Measurements from ENCODE around the gene TWIST2. TPM values are rescaled to one million over a fixed set of nuclear protein-coding genes. Genes with fewer than 3 reads are reported as not detected.

Gene TWIST2
- total RNA-seq, 2 experiments from 2014 or later = not detected

GRCh38 chr2:238884122-238884811 lies 36.4 kb downstream of the TWIST2 start:
- Mint-ChIP-seq H3K4me3 (no peak overlapping the region), H3K4me1 (ENCODE audit: low read depth) (no peaks in the 10 kb centered on the region), H3K27ac (no peak overlapping the region), H3K36me3 (ENCODE audit: low read depth) (no peaks in the 10 kb centered on the region), H3K27me3 (peaks cover 12% of the 10 kb centered on the region), H3K9me3 (no peaks in the 10 kb centered on the region)
- intact Hi-C loops (cut with micrococcal nuclease) = no loop called here
- CTCF ChIA-PET = no interaction called here
- POLR2A ChIA-PET = no interaction called here
- TF ChIP-seq, protein P1, sequence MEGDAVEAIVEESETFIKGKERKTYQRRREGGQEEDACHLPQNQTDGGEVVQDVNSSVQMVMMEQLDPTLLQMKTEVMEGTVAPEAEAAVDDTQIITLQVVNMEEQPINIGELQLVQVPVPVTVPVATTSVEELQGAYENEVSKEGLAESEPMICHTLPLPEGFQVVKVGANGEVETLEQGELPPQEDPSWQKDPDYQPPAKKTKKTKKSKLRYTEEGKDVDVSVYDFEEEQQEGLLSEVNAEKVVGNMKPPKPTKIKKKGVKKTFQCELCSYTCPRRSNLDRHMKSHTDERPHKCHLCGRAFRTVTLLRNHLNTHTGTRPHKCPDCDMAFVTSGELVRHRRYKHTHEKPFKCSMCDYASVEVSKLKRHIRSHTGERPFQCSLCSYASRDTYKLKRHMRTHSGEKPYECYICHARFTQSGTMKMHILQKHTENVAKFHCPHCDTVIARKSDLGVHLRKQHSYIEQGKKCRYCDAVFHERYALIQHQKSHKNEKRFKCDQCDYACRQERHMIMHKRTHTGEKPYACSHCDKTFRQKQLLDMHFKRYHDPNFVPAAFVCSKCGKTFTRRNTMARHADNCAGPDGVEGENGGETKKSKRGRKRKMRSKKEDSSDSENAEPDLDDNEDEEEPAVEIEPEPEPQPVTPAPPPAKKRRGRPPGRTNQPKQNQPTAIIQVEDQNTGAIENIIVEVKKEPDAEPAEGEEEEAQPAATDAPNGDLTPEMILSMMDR (IDR thresholded peaks at IDR 0.05) = no peak
- ATAC-seq (no peak), DNase-seq (no peak)

- no peak for DNase-seq
- H3K9me3 Mint-ChIP-seq = no peaks in the 10 kb centered on the region
- TF ChIP-seq, protein P1 (IDR thresholded peaks at IDR 0.05) = no peak
- POLR2A ChIA-PET = no interaction called here
- H3K4me1 Mint-ChIP-seq (ENCODE audit: low read depth) = no peaks in the 10 kb centered on the region
- no peak overlapping the region for H3K4me3 Mint-ChIP-seq
- CTCF ChIA-PET = no interaction called here
- intact Hi-C loops (cut with micrococcal nuclease) = no loop called here
- peaks cover 10% of the 10 kb centered on the region for H3K27me3 Mint-ChIP-seq
- no peaks in the 10 kb centered on the region for H3K36me3 Mint-ChIP-seq (ENCODE audit: low read depth)
- no peak for ATAC-seq
- no peak overlapping the region for H3K27ac Mint-ChIP-seq
These were observed 37.0 kb downstream of the TWIST2 start for GRCh38 chr2:238884812-238885408.

DNA sequence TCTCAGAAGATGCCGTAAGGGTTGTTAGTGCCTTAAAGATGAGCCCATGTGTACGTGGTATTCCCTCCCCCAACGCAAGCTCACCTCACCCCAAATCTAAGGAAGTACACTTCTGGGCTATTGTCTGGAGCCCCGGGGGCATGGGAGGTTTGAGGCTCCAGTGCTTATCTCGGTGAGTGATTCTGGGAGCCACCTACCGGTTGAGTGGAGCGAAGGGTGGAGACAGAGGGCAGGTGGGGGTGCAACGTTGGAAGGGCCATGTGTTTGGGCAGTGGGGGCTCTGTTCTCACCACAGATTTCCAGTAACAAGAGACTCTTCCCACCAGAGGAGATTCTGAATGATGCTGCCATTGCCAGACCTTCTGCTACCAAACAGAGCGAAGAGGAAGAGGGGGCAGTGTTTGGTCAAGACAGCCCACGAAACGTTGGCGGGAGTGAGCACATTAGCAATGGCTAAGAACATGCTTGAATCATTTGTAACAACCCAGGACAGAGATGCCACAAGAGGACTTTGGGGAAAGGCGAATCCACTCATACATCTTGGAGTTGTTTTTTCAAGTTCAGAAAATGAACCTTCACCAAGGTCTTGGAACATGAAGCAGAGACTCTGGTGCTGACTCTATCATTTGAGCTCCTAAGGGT lies 38.7 kb downstream of the TWIST2 start:
- TF ChIP-seq, protein P1 (IDR thresholded peaks at IDR 0.05) = no peak
- intact Hi-C loops (cut with micrococcal nuclease) = no loop called here
- CTCF ChIA-PET = no interaction called here
- H3K4me3 Mint-ChIP-seq = no peak overlapping the region
- DNase-seq (no peak), ATAC-seq (no peak)
- H3K36me3 Mint-ChIP-seq (ENCODE audit: low read depth) = no peaks in the 10 kb centered on the region
- H3K27me3 Mint-ChIP-seq = peaks cover 9% of the 10 kb centered on the region
- POLR2A ChIA-PET = no interaction called here
- no peak overlapping the region for H3K27ac Mint-ChIP-seq
- no peaks in the 10 kb centered on the region for H3K4me1 Mint-ChIP-seq (ENCODE audit: low read depth)
- H3K9me3 Mint-ChIP-seq = no peaks in the 10 kb centered on the region

GRCh38 chr2:238887616-238888015 lies 39.7 kb downstream of the TWIST2 start:
- Mint-ChIP-seq H3K36me3 (ENCODE audit: low read depth) (no peaks in the 10 kb centered on the region), H3K4me1 (ENCODE audit: low read depth) (no peaks in the 10 kb centered on the region), H3K4me3 (no peak overlapping the region), H3K9me3 (no peaks in the 10 kb centered on the region), H3K27me3 (peaks cover 5% of the 10 kb centered on the region), H3K27ac (no peak overlapping the region)
- TF ChIP-seq, protein P1 (IDR thresholded peaks at IDR 0.05) = no peak
- no peak for DNase-seq
- POLR2A ChIA-PET = no interaction called here
- intact Hi-C loops (cut with micrococcal nuclease) = no loop called here
- no peak for ATAC-seq
- CTCF ChIA-PET = no interaction called here

- peaks cover 1% of the 10 kb centered on the region for H3K27me3 Mint-ChIP-seq
- TF ChIP-seq, protein P1 (IDR thresholded peaks at IDR 0.05) = no peak
- intact Hi-C loops (cut with micrococcal nuclease) = no loop called here
- H3K4me3 Mint-ChIP-seq = no peak overlapping the region
- ATAC-seq (no peak), DNase-seq (no peak)
- ChIA-PET POLR2A (no interaction called here), CTCF (no interaction called here)
- H3K27ac Mint-ChIP-seq = no peak overlapping the region
- H3K36me3 Mint-ChIP-seq (ENCODE audit: low read depth) = no peaks in the 10 kb centered on the region
- H3K4me1 Mint-ChIP-seq (ENCODE audit: low read depth) = no peaks in the 10 kb centered on the region
- no peaks in the 10 kb centered on the region for H3K9me3 Mint-ChIP-seq
These were observed 40.9 kb downstream of the TWIST2 start for GRCh38 chr2:238888781-238889180.

Data from activated CD8-positive, alpha-beta T cell treated with anti-CD3 and anti-CD28 coated beads for 36 hours (primary cell).